Activated CD8-positive, alpha-beta memory T cell treated with anti-CD3 and anti-CD28 coated beads for 48 hours (primary cell): ENCODE measurements around the gene ATP2C2.
"Not testable (repeated sequence)": the region's sequence is repeated elsewhere in the genome, so short reads cannot be mapped to it uniquely, and the experiment has no call there.

Experiments used
- DNase-seq, 3 experiments: peaks; one replicate each; pipeline ENCODE4 v3.0.0-alpha.2; 2020; ENCODE audit warnings: low read depth in 2 of 3, low spot score in 2 of 3

ATP2C2 gene, protein sequence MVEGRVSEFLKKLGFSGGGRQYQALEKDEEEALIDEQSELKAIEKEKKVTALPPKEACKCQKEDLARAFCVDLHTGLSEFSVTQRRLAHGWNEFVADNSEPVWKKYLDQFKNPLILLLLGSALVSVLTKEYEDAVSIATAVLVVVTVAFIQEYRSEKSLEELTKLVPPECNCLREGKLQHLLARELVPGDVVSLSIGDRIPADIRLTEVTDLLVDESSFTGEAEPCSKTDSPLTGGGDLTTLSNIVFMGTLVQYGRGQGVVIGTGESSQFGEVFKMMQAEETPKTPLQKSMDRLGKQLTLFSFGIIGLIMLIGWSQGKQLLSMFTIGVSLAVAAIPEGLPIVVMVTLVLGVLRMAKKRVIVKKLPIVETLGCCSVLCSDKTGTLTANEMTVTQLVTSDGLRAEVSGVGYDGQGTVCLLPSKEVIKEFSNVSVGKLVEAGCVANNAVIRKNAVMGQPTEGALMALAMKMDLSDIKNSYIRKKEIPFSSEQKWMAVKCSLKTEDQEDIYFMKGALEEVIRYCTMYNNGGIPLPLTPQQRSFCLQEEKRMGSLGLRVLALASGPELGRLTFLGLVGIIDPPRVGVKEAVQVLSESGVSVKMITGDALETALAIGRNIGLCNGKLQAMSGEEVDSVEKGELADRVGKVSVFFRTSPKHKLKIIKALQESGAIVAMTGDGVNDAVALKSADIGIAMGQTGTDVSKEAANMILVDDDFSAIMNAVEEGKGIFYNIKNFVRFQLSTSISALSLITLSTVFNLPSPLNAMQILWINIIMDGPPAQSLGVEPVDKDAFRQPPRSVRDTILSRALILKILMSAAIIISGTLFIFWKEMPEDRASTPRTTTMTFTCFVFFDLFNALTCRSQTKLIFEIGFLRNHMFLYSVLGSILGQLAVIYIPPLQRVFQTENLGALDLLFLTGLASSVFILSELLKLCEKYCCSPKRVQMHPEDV

DNA sequence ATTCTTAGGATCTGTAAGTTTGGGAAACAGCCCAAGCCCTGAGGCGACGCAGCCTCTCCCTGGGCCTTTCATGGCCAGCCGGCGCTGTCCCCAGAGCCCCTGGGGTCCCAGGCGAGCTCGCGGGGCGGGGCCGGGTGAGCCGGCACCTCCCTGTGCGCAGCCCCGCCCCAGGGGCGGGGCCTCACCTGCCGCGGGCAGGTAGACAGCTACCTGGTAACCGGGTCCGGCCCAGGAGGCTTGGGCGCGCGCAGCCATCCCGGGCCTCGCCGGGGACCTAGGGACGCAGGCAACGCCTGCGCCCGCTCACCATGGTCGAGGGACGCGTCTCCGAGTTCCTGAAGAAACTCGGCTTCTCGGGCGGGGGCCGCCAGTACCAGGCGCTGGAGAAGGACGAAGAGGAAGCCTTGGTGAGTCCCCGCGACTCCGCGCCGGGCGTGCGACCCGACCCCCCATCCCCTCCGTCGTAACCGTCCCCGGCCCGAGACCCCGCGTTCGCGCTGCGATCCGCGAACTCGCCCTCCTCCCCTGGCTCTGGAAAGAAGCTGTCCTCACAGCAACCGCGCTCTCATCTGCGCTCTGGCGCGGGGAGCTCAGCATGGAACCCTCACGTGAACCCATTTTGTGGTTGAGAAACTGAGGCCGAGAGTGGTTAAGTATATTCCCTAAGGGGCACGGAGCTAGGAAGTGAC lies at the start of gene ATP2C2:
Gene ATP2C2, plus strand, starts transcription at position 231 of the 689 bp plus-strand sequence. Its CDS starts 78 bp downstream, at position 309.
- DNase-seq, result no peak

DNA sequence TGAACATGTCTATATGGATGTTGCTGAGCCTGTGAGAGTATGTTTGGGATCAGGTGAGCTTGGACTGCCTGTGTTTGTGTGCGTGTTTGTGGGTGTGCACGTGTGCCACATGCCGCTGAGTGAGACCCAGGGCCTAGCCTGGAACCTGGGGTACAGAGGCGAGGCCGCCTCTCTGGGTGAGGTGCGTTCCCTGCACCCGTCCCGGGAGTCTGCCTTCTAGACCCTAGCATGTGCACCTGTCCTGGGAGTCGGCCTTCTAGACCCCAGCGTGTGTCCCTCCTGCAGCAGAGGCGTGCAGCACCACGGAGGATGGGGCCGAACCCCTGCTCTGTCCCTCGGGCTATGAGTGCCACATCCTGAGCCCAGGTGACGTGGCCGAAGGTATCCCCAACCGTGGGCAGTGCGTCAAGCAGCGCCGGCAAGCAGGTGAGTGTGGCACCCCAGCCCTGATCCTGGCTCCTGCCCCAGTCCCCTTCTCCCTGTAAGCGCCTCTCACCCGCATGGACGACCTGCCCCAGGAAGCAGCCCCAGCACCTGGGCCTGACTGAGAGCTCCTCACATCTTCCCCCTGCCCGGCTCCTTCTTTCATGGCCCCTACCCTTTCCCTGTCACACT lies 49.1 kb upstream of the ATP2C2 start:
- no peak for DNase-seq

DNA sequence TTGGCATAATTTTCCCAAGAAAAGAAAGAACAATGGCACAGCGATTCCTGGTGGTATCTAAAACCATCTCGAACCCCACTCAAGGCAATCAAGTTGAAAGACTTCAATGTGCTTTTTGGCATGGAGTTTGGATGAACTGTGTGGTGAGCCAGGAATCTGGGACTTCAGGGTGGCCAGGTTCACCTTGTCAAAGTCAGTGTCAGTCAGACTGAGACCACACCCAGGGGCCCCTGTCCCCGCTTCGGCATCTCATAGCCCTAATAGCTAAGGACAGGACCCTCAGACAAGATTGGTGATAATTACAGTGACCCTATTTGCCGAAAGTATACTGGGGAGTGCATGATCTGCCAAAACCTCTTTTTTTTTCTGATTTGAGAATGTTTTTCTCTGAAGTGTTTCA lies 47.8 kb upstream of the ATP2C2 start:
- no peak for DNase-seq

DNA sequence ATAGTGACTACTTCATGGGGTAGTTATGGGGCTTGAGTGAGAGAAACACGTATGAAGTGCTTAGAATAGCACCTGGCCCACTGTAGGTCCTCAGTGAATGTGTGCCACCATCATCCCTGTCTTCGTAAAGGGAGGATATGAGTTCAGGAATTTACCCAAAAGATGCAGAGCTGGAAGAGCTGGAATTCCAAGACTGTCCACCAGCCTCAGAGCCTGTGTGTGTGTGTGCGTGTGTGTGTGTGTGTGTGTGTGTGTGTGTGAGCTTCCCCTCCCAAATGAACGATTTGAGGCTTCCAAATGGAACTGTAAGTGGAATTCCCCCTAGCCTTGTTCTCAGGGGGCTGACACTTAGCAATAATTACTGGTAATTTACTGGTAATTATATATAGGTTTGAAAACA lies 46.4 kb upstream of the ATP2C2 start:
- DNase-seq, result no peak

DNA sequence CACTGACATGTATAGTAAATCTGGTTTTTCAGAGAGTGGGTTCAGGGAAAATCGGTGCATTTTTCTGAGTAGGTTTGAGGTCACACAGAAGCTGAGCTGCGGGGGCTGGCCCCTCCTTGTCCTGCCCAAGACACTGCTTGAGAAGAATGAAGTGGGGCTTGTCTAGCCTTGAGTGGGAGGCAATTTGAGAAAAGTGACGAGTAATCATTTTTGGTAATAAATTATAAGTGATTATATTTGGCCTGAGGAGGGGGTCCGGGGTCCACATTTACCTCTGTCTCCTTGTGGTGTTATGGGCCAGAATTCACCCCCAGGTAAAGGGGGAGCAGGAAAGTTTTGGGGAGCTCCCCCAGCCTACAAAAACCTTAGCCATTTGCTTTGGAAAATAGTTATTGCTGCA lies 45.6 kb upstream of the ATP2C2 start:
- no peak for DNase-seq

DNA sequence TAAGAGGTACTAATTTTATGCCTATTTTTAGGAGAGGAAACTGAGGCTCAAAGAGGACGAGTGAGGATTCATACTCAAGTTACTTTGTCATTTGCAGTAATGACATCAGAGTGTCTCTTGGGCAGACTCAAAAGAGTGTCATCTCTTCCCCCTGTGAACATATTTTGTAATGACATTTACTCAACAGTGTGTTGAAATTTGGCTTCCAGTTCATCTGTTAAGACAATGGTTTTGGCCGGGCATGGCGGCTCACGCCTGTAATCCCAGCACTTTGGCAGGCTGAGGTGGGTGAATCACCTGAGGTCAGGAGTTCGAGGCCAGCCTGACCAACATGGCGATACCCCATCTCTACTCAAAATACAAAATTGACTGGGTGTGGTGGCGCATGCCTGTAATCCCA lies 44.7 kb upstream of the ATP2C2 start:
- DNase-seq, result no peak

DNA sequence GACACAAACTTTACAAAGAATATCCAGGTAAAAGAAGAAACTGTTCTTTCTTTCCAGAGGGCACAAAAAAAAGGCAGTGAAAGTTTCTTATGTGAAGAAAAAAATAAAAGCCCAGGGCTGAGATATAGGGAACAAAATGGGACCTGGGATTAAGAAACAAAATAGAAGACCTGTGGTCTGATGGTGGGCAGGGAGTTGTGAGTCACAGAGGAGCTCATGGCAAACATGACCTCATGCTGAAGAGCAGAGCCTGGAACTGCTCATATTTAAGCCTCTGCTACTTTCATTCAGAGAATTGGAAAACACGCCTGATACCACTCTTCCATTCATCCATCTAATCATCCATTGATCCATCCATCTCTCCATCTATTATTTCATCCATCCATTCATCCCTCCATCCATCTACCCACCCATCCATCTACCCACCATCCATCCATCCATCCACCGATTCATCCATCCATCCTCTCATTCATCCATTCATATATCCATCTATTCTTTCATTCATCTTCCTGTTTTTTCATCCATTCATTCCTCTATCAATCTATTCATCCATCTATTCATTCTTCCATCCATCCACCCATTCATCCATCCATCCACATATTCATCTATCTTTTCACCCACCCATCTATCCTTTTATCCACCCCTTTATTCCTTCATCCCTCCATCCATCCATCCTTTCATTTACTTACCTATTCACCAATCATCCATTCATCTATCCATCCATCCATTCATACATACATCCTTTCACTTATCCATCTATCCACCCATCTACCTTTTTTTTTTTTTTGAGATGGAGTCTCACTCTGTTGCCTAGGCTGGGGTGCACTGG lies 43.7 kb upstream of the ATP2C2 start:
- DNase-seq, result no peak

DNA sequence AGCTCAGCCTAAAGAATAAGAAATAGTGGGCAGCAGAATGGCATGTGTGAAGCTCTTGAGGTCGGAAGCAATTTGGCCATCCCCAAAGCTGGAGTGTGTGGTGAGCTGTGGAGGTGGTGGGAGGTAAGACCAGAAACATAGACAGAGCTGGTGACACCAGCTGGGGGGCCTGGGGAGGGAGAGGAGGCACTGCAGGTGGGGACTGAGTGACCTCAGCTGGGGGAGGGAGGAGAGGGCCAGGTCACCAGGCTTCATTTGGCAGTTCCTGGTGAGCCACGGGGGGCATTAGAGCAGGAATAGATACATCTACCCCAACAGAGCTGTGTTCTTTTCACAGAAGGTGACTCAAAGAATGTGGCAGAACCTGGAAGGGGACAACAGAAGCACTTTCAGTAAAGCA lies 41.8 kb upstream of the ATP2C2 start:
- DNase-seq, result no peak

DNA sequence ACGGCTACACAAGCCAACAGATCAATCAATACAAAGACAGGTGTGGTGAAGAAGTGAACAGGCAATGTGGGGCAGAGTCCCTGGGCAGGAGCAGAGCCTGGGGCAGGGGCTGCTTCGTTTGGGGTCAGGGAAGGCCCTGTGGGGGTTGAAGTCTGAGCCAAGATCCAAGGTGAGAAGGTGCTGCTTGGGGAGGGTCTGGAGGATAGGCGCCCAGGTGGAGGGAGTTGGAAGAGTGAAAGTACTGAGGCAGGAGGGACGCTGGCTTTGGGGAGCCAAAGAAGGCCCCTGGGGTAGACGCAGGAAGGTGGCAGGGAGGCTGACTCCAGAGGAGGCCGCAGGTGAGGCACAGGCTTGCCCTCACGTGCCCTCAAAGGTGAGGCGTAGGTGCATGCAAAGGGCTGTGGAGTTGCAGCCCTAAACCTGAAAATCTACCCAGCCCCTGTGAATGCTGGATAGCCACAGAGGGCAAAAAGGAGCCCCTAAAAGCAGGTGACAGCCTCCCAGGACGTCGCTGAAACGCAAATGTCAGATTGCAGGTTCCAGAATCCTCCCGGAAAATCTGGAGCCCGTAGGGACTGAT lies 40.3 kb upstream of the ATP2C2 start:
- DNase-seq, result no peak

DNA sequence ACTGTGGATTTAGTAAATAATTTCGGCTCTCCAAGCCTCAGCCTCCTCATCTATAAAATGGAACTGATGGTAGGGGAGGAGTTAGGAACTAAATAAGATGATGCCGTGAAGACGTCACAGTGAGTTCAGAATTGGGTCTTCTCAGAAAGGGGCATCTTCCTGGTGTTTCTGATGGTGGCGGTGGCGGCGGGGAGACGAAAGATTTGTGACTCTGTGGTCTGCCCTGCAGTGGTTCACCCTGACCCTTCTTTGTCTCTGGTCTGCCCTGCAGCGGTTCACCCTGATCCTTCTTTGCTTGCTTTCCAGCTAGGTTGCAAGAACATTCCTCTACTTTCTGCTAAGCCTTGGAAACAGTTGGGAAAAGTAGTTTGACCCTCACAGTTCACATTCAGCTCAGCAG lies 39.3 kb upstream of the ATP2C2 start:
- no peak for DNase-seq

DNA sequence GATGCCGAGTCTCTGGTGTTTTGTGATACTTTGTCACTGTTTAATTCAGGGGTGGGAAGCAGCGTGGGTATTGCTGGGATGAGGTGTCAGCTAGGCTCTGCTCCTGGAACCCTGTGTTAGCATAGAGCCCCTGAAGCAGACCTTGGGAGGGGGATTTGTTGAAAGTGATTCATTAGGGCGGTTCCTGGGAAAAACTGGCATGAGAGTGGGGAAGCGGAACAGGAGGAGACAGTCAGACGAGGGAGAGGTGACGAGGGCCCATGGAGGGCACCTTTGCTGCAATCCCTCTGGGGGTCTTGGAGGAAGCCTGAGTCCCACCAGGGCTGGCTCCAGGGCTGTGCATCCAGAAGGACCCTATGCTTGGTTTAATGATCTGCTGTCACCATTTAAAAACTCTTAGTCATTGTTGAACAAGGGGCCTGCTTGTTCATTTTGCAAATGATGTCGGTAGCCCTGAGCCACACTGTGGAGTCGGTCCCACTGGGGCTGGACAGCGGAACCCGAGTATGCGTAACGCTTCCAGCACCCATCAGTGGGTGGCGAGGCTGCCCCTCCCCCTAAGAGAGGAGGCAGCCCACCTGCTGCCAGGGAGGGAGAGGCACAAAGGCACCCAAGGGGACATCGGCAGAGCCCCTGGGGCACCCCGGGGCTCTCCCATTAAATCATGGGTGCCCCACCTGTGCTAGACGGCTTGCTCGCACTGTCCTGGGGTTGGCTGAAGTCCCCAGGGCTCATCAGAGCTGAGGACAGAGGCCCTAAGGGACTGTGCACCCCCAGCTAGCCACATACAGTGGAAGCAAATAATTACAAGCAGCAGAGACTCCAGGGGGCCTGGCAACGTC lies 38.3 kb upstream of the ATP2C2 start:
- no peak for DNase-seq

DNA sequence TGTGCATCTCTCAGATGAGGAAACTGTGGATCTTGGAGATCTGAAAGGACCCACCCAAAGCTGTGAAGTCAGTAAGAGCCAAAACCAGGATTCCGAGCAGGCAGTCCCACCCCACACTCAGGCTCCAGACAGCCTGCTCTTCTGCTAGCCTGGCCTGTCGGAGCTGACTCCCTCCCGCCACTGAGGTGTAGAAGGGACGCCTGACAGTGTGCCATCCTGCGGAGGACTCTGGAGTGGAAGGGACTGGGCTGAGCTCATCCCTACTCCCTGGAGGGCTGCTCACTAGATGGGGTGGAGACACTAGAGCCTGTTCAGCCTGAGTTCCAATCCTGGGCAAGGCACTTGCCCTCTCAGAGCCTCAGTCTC lies 37.7 kb upstream of the ATP2C2 start:
- no peak for DNase-seq

DNA sequence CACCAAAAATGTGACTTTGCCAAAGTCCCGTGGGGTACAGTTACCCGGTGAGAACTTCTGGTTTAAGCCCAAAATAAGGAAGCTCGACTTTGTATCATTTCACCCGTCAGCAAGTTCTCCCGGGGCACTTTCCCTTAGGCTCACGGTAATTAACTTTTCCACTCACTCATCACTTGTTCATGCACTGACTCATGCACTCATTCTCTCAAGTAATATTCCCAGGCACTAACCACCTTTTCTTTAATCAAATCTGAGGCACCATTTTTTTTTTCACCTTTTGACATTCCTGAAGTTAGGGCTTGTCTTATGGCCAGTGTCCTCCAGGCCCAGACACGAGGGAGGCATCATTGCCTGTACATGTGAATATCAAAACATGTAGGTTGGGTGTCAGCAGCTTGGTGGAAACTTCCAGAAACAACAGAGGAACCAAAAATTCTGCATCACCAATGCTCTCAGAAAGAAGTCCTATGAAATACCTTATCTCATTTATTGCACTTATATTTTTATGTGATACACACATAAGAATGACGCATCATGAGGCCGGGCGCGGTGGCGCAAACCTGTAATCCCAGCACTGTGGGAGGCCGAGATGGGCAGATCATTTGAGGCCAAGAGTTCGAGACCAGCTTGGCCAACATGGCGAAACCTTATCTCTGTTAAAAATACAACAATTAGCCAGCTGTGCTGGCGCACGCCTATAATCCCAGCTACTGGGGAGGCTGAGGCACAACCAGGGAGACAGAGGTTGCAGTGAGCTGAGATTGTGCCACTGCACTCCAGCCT lies 36.1 kb upstream of the ATP2C2 start:
- DNase-seq, result no peak

DNA sequence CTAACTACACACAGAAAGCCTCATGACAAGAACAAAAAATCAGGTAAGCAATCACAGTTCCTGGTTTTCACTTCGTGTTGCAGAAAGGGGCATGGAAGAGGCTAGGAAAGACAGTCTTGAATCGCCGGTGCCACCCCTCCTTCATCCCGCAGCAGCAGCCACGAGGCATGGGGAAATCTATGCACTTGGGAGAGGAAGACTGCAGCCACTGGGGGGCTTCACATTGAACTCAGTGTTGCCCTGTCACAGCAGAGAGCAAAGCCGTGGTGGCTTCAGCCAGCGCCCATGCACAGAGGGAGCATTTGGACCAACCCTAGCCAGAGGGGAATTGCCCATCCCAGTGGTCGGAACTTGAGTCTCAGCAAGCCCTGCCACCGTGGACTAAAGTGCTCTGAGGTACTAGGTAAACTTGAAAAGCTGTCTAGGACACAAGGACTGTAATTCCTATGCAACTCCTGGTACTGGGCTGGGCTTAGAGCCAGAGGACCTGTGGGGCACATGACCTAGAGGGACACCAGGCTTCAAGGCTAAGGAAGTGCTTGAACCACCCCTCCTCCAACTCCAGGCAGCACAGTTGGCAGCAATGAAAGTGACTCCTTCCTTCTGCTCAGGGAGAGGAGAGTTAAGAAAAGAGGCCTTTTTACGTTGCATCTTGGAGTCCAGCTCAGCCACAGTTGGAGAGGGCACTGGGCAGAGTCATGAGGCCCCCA lies 35.2 kb upstream of the ATP2C2 start:
- DNase-seq, result no peak

DNA sequence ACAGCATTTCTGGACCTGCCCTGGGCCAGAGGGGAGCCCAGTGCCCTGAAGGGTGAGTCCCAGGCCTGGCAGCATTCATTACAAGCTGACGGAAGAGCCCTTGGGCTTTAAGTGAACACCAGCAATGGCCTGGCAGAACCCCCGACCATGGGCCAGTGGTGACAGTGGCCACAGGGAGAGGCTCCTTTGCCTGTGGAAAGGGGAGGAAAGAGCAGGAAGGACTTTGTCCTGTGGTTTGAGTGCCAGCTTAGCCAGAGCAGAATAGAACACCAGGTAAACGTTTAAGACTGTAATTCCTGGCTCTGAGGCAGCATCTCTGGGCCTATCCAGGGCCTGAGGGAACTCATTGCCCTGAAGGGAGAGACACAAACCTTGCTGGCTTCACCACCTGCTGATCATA lies 34.3 kb upstream of the ATP2C2 start:
- DNase-seq, result no peak

DNA sequence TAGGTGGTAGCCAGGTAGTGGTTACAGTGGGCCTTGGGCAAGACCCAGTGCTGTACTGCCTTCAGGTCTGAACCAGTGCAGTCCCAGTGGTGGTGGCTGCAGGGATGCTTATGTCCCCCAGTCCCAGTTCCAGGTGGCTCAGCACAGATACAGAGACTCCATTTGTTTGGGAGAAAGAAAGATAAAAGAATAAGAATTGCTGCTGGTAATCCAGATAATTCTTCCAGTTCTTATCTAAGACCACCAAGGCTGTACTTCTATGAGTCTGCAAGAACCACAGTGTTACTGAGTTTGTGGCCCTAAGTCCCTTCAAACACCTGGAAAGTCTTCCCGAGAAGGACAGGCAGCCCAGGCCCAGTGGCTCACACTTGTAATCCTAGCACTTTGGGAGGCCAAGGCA lies 33.9 kb upstream of the ATP2C2 start:
- DNase-seq, result no peak

DNA sequence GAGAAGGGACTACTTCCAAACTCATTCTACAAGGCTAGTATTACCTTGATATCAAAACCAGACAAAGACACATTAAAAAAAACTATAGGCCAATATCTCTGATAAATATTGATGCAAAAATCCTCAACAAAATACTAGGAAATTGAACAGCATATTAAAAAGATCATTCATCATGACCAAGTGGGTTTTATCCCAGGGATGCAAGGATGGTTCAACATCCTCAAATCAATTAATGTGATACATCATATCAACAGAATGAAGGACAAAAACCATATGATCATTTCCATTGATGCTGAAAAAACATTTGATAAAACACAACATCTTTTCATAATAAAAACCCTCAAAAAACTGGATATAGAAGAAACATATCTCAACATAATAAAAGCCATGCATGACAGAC lies 31.1 kb upstream of the ATP2C2 start:
- DNase-seq, result not testable (repeated sequence)

DNA sequence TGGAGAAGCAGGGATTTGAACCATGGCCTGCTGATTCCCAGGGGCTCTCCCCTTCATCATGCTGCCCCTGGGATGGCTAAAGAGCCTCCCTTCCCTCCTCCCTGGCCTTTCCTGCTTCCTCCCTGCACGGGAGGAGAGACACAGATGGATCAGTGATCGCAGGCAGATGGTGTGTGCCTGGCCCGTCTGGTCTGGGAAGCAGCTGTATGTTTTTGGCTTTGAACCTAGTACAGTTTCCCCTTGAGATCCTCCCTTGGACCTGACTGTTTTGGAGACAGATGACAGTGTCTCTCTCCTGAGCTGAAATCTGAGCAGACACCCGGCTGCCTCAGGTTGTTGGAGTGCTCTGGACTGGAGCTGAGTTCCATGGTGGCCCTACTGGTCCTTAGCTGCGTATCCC lies 29.0 kb upstream of the ATP2C2 start:
- DNase-seq, result no peak
